HG02571 (cell line): ENCODE measurements around the gene DPP4.

Source experiments
- ATAC-seq: cut with Tn5 transposase; IDR thresholded peaks from one replicate; pipeline ENCODE4 v1.9.1; 2021; ENCODE audit warnings: mild to moderate bottlenecking, moderate library complexity; ENCODE audit not compliant: unreplicated experiment

The DPP4 gene

DNA sequence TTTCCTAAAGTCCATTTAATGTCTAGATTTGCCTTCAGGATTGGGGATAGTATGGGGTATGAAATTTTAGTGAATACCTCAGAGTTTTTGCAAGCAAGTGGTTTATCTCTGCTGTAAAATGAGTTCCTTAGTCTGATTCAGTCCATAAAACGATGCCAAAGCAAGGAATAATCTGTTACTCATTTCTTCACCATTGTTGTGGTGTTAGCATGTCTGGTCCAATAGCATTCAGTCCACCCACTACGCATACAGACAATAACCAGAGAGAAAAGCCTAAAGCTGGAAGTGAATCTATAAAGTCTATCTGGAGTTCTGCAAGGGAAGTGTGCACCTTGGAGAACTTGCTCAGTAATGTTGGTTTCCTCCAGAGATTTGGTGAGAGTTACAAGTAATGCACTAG, 12.9 kb upstream of the DPP4 start:
- no peak for ATAC-seq

GRCh38 chr2:162085090-162085891, 11.3 kb upstream of the DPP4 start:
- ATAC-seq = no peak

DNA sequence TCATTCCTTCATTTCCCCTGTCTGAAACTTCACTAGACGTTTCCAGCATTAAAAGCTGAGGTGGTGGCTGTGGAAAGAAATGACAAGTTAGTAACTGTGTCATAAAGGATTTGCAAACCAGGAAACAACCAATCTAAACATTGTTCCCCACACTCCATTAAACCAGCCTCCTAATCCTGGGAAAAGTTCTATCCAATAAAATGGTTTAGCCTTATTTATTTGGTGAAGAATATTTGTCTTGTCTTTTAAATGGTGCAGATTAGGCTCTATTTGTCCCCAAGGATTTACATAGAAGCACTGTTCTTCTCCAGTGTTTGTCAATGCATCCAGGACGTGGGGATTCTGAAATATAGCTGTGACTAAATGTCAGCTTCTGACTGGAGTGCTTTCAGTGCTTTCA, 10.5 kb upstream of the DPP4 start:
- ATAC-seq = no peak

- ATAC-seq = no peak
These were observed 8.7 kb upstream of the DPP4 start for GRCh38 chr2:162082681-162083080.

DNA sequence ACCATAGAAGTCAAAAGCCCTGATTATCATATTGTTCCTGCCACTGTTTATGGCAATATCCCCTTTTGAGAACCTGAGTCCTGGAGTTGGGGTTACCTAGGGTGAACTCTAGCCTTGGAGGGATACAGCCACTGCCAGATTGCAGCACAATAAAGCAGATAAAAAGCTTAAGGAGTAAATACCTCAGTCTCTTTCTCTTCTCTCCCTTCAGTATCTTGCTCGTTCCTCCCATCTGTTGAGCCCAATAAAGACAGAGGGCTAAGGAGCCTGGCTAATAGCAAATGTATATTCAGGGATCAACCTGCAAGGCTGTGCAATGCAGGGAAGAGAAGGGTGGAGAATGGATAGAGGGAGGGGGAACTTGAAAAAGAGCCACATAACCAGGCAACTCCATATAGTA, 8.0 kb upstream of the DPP4 start:
- no peak for ATAC-seq

GRCh38 chr2:162079514-162079913, 5.5 kb upstream of the DPP4 start:
- no peak for ATAC-seq

GRCh38 chr2:162075689-162076132, 1.7 kb upstream of the DPP4 start:
- no peak for ATAC-seq

GRCh38 chr2:162074928-162075688, 1.1 kb upstream of the DPP4 start:
- ATAC-seq = no peak

DNA sequence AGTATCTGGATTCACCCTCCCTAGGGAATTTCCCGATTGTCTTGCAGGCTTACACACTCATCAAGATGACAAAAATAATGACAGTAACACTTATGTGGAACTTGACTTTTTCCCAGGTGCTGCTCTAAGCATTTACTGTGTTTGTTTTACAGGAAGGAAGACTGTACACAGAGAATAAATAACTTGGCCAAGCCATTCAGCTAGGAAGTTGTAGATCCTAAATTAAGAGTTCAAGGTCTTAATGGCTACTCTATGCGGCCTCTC, 549 bp upstream of the DPP4 start:
- ATAC-seq = no peak

GRCh38 chr2:162072976-162073887, 783 bp downstream of the DPP4 start:
- ATAC-seq = no peak

DNA sequence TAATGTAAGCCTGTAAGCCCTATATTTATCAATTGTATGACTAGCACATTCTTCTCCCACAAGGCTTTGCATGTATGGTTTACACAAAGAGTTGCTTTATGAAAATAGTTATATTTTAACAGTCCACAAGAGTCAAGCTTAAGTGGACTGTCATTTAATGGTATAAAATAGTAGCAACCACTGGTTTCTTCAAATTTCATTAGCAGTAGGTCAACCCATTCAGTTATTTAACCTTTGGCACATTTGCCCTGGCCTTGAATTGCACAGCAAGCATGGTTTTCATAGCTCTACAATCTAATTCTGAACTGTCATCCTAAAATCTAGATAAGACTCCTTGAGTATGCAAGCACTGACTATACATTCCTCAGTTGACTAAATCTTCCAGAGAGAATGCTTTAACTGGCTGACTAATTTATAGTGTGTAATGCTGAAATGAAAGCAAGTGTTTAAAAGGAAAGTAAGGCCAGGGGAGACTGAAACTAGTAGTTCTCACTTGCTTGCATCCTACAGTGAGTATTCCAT, 1.8 kb downstream of the DPP4 start:
- ATAC-seq = peak; percentile 57

GRCh38 chr2:162071001-162071400, 3.0 kb downstream of the DPP4 start:
- ATAC-seq = no peak

DNA sequence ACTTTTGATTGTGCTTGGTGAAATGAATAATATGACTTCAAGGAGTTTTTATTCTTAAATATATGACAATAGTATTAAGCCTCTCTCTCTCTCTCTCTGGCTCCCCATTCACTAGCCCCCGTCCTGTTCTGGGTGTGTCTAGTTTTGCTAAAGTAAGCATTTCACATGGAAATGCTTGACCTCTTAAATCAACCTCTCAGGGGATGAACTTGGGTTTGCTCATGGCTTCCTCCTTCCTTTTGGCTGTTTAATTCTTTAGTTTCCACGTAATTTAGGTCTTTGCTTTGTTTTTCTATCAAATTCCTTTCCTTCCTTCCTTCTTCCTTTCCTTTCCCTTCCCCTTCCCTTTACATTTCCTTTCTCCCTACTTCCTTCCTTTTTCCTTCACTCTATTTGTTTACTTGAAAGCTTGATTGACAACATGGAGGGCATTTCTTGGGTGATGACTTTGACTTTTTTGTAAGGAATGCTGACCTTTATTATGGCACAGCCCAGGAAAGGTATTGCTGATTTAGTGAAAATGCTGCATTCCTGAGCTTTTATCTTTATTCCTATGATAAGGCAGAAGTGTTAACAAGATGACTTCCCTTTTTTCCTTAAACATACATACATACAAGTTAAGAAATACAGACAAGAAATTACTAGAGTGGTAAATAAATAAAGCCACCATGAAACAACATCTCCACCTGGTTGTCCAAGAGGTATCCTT, 3.6 kb downstream of the DPP4 start:
- no peak for ATAC-seq

- no peak for ATAC-seq
These were observed 4.6 kb downstream of the DPP4 start for GRCh38 chr2:162069267-162069903.

DNA sequence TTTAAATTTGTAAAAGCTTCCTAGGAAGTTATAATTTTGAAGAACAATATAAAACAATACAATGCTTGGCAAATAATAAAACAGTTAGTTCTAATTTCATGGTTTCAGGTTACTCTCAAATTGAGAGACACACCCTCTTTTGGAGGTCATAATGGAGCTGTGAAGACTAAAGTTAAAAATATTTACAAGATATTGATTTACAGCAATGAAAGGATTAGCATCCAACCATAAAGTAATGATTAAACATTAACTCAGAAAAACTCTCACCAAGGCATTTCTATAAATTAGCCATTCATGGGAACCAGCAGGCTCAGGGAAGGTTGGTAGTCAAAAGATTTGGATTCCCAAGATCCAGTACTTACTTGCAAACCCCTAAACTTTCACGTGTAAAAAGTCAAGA, 6.4 kb downstream of the DPP4 start:
- no peak for ATAC-seq

DNA sequence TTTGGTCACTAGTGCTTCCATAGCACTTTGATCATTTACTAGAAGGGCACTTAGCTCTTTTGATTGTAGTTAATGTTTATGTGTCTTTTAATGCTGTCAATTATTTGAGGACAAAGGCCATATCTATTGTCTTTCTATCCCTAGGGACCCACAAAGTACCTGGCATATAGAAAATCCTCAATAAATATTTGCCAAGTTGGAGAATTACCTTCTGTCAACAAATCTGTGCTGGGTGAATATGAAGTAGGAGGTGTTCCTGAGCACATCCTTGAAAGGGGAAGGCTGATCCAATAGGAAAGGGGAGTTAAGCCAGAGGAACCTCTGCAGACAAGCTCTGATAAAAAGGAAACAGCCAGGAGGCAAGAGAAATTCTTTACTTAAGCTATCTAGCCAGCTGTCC, 8.2 kb downstream of the DPP4 start:
- no peak for ATAC-seq

- ATAC-seq = peak; percentile 33
These were observed 10.1 kb downstream of the DPP4 start for GRCh38 chr2:162063899-162064298.

DNA sequence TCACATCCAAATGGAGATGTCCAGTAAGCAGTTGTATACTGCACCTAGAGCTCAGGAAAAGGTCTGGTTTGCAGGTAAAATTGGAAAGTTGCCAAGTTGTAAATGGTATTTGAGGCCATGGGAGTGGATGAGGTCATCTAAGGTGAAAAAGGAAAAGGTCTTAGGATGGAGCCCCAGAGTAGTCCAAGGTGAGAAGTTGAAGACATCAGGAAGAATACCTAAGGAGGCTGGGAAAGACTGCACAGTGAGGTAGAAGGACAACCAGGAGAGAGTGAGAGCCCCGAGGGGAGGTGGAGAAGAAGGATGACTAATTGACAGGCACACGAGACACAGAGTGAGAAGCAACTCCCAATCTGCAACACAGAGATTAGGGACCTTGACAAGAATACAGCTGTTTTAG, 10.7 kb downstream of the DPP4 start:
- ATAC-seq = no peak

DNA sequence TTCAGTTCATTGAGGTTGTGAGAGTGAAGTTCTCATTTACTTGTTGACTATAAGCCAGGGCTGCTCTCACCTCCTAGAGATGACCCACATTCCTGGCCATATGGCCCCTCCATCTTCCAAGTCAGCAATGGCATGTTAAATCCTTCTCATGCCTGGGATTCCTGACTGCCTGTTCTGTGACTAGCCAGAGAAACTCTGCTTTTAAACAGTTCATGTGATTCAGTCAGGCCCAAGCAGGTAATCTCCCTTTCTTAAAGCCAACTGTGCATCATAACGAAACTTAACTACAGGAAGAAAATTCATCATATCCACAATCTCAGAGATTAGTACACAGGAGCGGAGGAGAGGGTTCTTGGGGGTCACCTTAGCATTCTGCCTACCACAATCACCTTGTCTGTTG, 11.5 kb downstream of the DPP4 start:
- ATAC-seq = no peak

DNA sequence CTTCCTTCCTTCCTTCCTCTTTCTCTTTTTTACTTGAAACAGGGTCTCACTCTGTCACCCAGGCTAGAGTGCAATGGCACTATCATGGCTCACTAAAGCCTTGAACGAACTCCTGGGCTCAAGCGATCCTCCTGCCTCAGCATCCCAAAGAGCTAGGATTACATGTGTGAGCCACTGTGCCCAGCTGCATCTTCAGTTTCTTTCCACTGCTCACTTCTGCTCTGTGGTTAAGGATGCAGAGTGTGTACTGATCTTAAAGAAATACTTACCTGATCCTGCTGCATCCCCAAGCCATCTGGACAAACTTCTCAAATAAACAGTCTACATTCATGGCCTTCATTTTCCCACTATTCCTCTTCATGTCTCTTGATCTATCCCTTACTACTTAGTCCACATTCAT, 13.0 kb downstream of the DPP4 start:
- ATAC-seq = no peak
